Measurements from ENCODE around the gene GDF3.
"Not testable (repeated sequence)": the region's sequence is repeated elsewhere in the genome, so short reads cannot be mapped to it uniquely, and the experiment has no call there.

The GDF3 gene

DNA sequence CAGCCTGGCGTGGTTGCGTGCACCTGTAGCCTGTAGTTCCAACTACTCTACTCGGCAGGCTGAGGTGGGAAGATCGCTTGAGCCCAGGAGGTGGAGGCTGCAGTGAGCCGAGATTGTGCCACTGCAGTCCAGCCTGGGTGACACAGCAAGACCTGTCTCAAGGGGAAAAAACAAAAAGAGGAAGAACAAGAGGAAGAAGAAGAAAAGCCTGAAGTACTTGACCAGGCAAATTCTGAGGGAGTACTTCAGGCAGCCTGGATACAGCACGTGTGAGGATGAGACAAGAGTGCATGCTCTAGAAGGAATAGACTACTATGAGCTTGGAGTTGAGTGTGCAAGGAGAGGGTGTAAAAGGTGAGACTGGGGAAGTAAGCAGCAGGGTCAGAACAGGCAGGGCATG, 1.8 kb downstream of the GDF3 start:
- H3K27ac ChIP-seq, result no peak overlapping the region
- no peak for TF ChIP-seq ZFX (IDR thresholded peaks at IDR 0.05)
- TF ChIP-seq, protein P1, sequence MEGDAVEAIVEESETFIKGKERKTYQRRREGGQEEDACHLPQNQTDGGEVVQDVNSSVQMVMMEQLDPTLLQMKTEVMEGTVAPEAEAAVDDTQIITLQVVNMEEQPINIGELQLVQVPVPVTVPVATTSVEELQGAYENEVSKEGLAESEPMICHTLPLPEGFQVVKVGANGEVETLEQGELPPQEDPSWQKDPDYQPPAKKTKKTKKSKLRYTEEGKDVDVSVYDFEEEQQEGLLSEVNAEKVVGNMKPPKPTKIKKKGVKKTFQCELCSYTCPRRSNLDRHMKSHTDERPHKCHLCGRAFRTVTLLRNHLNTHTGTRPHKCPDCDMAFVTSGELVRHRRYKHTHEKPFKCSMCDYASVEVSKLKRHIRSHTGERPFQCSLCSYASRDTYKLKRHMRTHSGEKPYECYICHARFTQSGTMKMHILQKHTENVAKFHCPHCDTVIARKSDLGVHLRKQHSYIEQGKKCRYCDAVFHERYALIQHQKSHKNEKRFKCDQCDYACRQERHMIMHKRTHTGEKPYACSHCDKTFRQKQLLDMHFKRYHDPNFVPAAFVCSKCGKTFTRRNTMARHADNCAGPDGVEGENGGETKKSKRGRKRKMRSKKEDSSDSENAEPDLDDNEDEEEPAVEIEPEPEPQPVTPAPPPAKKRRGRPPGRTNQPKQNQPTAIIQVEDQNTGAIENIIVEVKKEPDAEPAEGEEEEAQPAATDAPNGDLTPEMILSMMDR (conservative IDR thresholded peaks at IDR 0.05), result no peak

DNA sequence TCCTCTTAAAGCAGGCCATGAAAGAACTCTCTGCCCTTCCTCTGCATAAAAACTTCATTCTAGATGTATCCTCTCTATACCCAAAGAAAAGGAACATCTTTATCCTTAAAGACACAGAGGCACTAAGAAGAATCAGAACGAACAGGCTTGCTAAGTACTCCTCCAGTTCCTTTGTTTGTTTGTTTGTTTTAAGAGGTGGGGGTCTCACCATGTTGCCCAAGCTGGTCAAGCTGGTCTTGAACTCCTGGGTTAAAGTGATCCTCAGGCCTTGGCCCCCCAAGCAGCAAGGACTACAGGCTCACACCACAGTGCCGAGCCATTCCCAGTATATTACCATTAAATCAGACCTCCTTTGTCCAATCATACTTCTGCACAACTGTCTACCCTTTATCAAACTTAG, 14.0 kb downstream of the GDF3 start:
- no peak overlapping the region for H3K27ac ChIP-seq
- no peak for TF ChIP-seq ZFX (IDR thresholded peaks at IDR 0.05)
- TF ChIP-seq, protein P1 (conservative IDR thresholded peaks at IDR 0.05), result no peak

DNA sequence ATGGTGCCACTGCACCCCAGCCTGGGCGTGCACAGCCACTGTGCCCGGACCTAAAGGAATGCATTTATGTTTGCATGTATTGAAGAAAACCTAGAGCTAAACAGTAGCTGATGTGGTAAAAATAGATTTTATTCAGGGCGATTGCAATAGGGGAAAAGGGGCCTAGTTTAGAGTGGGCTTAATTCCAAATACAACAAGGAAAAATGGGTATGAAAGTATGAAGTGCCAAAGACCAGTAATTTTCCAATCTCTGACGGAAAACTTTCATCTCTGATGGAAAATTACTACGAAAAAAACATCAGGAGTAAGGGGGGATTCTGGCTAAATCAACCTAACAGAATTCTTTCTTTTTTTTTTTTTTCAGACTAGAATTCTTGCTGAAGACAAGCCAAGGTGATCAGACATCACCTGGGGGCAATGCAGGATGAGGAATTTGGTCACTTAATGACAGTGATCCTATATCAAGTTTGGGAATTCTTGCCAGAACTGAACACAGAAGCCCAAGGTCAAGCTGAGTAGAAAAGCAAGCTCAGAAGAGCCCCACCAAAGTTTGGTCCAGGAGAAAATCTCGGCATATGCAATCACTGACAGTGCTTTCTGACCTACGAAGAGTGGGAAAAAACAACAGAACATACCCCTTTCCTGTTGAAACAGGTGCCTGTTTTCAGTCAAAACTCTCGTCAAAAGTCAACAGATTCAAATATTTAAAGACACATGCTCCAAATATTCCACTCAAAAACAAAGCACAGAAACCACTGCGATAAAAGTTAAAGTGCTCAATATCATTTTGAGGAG, 16.1 kb downstream of the GDF3 start:
- TF ChIP-seq, protein P1 (conservative IDR thresholded peaks at IDR 0.05), result no peak
- no peak for TF ChIP-seq ZFX (IDR thresholded peaks at IDR 0.05)
- no peak overlapping the region for H3K27ac ChIP-seq

DNA sequence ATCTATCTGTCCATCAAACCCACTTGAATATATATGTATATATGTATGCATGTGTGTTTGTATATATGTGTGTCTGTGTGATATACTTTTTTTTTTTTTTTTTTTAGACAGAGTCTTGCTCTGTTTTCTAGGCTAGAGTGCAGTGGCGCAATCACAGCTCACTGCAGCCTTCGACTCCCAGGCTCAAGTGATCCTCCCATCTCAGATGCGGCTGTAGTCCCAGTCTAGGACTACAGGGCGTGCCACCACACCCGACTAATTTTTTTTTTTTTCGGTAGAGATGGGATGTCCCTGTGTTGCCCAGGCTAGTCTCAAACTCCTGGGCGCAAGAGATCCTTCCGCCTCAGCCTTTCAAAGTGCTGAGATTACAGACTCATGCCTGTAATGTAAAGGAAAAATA, 16.8 kb downstream of the GDF3 start:
- TF ChIP-seq ZFX (IDR thresholded peaks at IDR 0.05), result no peak
- TF ChIP-seq, protein P1 (conservative IDR thresholded peaks at IDR 0.05), result no peak
- no peak overlapping the region for H3K27ac ChIP-seq

DNA sequence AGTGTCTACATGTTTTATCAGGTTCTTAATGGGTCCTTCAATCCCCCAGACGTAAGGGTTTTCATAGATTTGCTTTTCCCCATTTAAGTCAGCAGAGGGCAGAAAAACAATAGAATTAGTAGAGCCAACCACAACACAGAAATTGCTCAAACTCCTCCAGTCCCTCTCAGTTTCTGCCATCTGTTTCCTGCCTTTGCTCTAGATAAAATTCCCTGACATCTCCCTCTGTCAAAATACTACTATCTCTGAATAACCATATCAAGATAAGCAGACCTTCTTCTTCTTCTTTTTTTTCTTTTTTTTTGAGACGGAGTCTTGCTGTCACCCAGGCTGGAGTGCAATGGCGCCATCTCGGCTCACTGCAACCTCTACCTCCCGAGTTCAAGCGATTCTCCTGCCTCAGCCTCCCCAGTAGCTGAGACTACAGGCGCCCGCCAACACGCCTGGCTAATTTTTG, 18.1 kb downstream of the GDF3 start:
- TF ChIP-seq, protein P1 (conservative IDR thresholded peaks at IDR 0.05), result peak; percentile 69
- not testable (repeated sequence) for H3K27ac ChIP-seq

DNA sequence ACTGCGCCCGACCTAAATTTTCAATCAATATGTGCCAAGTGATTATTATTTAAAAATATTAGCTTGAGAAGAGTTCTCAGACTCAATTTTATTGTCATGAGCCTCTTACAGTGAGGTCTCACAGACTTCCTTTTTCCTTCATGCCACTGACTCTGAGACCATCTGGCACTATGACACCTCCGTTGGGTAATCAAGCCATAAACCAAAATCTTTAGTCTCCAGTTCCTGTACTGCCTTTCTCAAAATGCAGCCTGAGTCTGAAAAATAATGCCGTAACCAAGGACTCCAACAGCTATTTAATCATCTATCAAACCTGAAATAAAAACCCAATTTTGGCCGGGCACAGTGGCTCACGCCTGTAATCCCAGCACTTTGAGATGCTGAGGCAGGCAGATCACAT, 20.1 kb downstream of the GDF3 start:
- not testable (repeated sequence) for H3K27ac ChIP-seq

DNA sequence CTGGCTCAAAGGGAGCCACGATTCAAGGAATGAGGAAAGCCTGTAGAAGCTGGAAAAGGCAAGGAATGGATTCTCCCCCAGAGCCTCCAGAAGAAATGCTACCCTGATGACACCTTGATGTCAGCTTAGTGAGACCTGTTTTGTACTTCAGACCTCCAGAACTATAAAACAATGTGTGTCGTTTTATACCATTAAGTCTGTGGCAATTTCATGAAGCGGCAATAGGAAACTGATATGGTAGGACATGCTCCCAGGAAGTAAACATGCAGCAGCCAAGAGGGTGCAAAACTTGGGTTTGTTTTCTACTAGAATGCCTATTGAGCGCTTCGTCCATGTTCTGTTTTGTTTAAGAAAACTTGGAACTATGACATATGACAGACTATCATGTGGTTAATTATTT, 27.4 kb downstream of the GDF3 start:
- H3K27ac ChIP-seq, result no peak overlapping the region
- TF ChIP-seq, protein P1 (conservative IDR thresholded peaks at IDR 0.05), result no peak
- TF ChIP-seq ZFX (IDR thresholded peaks at IDR 0.05), result no peak

DNA sequence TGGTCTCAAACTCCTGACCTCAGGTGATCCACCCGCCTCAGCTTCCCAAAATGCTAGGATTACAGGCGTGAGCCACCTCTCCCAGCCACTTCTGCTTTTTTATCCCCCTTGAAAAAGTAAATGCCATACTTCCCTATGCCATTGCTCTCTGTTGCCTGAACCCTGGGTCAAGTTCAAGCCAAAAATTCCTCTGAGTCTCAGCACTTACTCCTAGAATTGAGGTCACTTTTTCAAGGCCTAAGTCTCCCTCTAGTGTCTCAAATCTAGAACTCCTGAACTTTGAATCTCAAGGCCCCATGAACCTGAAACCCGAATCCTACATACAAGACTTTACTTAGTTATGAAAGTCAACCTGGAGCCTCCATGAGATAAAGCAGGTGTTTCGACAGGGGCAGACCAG, 28.4 kb downstream of the GDF3 start:
- H3K27ac ChIP-seq, result no peak overlapping the region
- TF ChIP-seq, protein P1 (conservative IDR thresholded peaks at IDR 0.05), result peak; percentile 53
- TF ChIP-seq ZFX (IDR thresholded peaks at IDR 0.05), result no peak
